K562 (cell line): Measurements from ENCODE around the gene C11orf98. TPM values are rescaled to one million over a fixed set of nuclear protein-coding genes. Genes with fewer than 3 reads are reported as not detected.

Experiments used
- CHD1 ChIP-seq: fragments of 200-600 bp; sonication (generic); IDR thresholded peaks from one replicate; pipeline ENCODE4 v1.6.1; 2012; ENCODE audit warnings: mild to moderate bottlenecking, moderate library complexity, low read length, inconsistent platforms
- DMBX1 ChIP-seq: fragments of 250-450 bp; sonication (Bioruptor Pico); IDR thresholded peaks from 2 replicates; pipeline ENCODE4 v1.8.0; 2022; ENCODE audit warnings: inconsistent platforms, mild to moderate bottlenecking, moderate library complexity, borderline replicate concordance
- GABPB1 ChIP-seq: sonication (generic); formaldehyde crosslinking; IDR thresholded peaks from 2 replicates; pipeline ENCODE4 v1.8.0; 2022; ENCODE audit warnings: mild to moderate bottlenecking, missing genetic modification reagents
- KHSRP ChIP-seq: fragments of 450-650 bp; IDR thresholded peaks from 2 replicates; pipeline ENCODE4 v1.6.1; 2017
- LEF1 ChIP-seq: fragments of 450-650 bp; IDR thresholded peaks from 2 replicates; pipeline ENCODE4 v1.6.1; 2016; ENCODE audit warnings: mild to moderate bottlenecking
- MLX ChIP-seq, 2 experiments: fragments of 450-650 bp in 1 of 2; sonication (generic) in 1 of 2; formaldehyde crosslinking; conservative IDR thresholded peaks; 2 replicates each; pipeline versions ENCODE4 v1.4.0 to v1.8.1; 2020 to 2022; ENCODE audit warnings: mild to moderate bottlenecking in 1 of 2, missing genetic modification reagents in 1 of 2
- NCOA2 ChIP-seq, 2 experiments: fragments of 450-650 bp; IDR thresholded peaks; 2 replicates each; pipeline ENCODE4 v1.6.1; 2018; ENCODE audit warnings: mild to moderate bottlenecking in 2 of 2, moderate library complexity in 1 of 2; ENCODE audit not compliant: partially characterized antibody in 2 of 2
- NR2F6 ChIP-seq: fragments of 450-650 bp; formaldehyde crosslinking; IDR thresholded peaks from 2 replicates; pipeline ENCODE4 v1.4.0; 2020; ENCODE audit warnings: mild to moderate bottlenecking
- STAG1 ChIP-seq: sonication (generic); formaldehyde crosslinking; IDR thresholded peaks from 2 replicates; pipeline ENCODE4 v1.5.0; 2020; ENCODE audit warnings: missing genetic modification reagents, borderline replicate concordance
- TCF7L2 ChIP-seq: fragments of 150-350 bp; IDR thresholded peaks from 2 replicates; pipeline ENCODE4 v1.6.1; 2016; ENCODE audit warnings: low read depth, mild to moderate bottlenecking, low read length, moderate library complexity
- TRIM24 ChIP-seq, 2 experiments: fragments of 450-650 bp; IDR thresholded peaks; 2 replicates each; pipeline ENCODE4 v1.6.1; 2016
- ZNF224 ChIP-seq: sonication (generic); formaldehyde crosslinking; IDR thresholded peaks from 2 replicates; pipeline ENCODE4 v1.8.0; 2022; ENCODE audit warnings: mild to moderate bottlenecking, missing genetic modification reagents
- ZNF77 ChIP-seq: fragments of 250-450 bp; sonication (Bioruptor Pico); IDR thresholded peaks from 2 replicates; pipeline ENCODE4 v1.5.0; 2020
- polyA plus RNA-seq, 8 experiments: library from polyadenylated mRNA; depleted of rRNA in 4 of 8; stranded (reverse) in 5 of 8; unstranded in 3 of 8; fragments of >200 nt; fragmentation: Nextera tagmentation in 2 of 8; fragmentation: Illumina TruSeq in 1 of 8; extraction: Ambion mirVana in 2 of 8; extraction: Trizol in 1 of 8; gene quantifications; 2 replicates each; pipeline versions ENCODE4 v1.2.1 to v1.2.3, GENCODE V29; 2011 to 2014; ENCODE audit warnings: inconsistent platforms in 1 of 8, missing spikeins in 1 of 8
- total RNA-seq, 7 experiments: library from RNA; depleted of rRNA in 6 of 7; stranded (reverse); fragments of >200 nt in 6 of 7; fragmentation: Illumina TruSeq in 2 of 7; extraction: Trizol in 2 of 7; gene quantifications; 2 replicates each; pipeline versions ENCODE4 v1.2.1 to v1.2.3, GENCODE V29; 2011 to 2021; ENCODE audit warnings: low replicate concordance in 1 of 7
- TF ChIP-seq, protein P1 (sequence below): fragments of 450-650 bp; IDR thresholded peaks from 2 replicates; pipeline ENCODE4 v1.6.1; 2014; ENCODE audit warnings: low read depth, mild to moderate bottlenecking, moderate library complexity, borderline replicate concordance
- TF ChIP-seq, protein P2 (sequence below): fragments of 450-650 bp; IDR thresholded peaks from 2 replicates; pipeline ENCODE4 v1.6.1; 2016; ENCODE audit warnings: mild to moderate bottlenecking
- TF ChIP-seq, protein P3 (sequence below): fragments of 250-450 bp; sonication (Bioruptor Pico); IDR thresholded peaks from 2 replicates; pipeline ENCODE4 v1.4.0; 2020; ENCODE audit warnings: mild to moderate bottlenecking, moderate library complexity, borderline replicate concordance

C11orf98 gene
- total and polyA plus RNA-seq, 9 of the 15 experiments (the other 6 are each of a cell fraction or from before 2014, with no cell fraction given): 103 to 352 (median 218) TPM

DNA sequence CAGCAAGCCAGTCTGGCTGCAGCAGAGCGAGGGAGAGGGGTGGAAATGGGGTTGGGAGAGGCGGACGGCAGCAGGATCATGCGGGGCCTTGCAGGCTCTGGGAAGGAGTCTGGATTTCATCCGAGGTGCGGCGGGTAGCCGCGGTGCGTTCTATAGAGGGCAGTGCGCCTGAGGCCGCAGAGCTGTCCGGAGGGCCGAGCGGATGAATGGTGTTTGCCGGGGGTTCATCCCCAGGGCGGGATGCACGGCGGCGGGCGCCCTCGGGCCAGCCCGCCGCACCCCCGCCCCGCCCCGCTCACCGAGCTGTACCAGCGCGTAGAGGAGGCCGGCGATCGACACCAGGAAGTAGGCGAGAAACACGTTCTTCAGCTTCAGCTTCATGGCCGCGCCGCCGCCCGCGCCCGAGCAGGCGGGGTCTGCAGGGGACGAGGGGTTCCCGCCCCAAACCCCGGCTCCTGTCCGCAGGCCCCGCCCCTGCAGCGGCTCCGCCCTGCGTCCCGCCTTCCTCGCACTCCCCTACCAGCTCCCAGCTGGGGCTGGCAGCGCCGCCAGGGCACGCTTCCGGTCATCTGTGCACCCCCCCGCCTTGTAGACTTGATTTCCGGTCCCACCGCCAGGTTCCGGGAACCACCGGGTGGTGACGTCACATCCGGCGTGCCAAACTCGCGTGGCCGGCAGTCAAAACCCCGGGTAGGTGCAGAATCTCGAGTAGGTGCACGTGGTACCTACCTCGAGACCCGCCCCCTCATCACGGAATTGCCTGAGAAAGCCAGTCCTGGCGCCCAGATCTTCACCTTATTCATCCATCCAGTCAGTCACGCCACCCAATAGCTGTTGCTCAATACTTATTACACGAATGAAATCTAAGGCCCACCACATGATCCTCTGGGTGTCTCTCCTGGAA lies 43.2 kb downstream of the C11orf98 start, which contains the start of gene B3GAT3 (continued):
- TF ChIP-seq, protein P1, sequence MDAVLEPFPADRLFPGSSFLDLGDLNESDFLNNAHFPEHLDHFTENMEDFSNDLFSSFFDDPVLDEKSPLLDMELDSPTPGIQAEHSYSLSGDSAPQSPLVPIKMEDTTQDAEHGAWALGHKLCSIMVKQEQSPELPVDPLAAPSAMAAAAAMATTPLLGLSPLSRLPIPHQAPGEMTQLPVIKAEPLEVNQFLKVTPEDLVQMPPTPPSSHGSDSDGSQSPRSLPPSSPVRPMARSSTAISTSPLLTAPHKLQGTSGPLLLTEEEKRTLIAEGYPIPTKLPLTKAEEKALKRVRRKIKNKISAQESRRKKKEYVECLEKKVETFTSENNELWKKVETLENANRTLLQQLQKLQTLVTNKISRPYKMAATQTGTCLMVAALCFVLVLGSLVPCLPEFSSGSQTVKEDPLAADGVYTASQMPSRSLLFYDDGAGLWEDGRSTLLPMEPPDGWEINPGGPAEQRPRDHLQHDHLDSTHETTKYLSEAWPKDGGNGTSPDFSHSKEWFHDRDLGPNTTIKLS: peak; percentile 79
- TF ChIP-seq GABPB1 (CRISPR knock-in tag) (peak; percentile 98), DMBX1 (CRISPR knock-in tag) (no peak; the same call in 1 of the 2 replicates), TRIM24 (IDR thresholded peaks at IDR 0.05) (peak in 1 of 2 experiments; percentile 75; a peak in 2 of 4 replicates), KHSRP (peak; percentile 88), LEF1 (no peak), CHD1 (no peak), MLX (CRISPR knock-in tag; conservative IDR thresholded peaks at IDR 0.05) (no peak), ZNF77 (no peak), ZNF224 (CRISPR knock-in tag) (no peak), NR2F6 (CRISPR knock-in tag) (no peak), STAG1 (CRISPR knock-in tag) (no peak), NCOA2 (IDR thresholded peaks at IDR 0.05; ENCODE audit: partially characterized antibody in 2 of 2) (no peak), TCF7L2 (no peak)
- TF ChIP-seq, protein P2, sequence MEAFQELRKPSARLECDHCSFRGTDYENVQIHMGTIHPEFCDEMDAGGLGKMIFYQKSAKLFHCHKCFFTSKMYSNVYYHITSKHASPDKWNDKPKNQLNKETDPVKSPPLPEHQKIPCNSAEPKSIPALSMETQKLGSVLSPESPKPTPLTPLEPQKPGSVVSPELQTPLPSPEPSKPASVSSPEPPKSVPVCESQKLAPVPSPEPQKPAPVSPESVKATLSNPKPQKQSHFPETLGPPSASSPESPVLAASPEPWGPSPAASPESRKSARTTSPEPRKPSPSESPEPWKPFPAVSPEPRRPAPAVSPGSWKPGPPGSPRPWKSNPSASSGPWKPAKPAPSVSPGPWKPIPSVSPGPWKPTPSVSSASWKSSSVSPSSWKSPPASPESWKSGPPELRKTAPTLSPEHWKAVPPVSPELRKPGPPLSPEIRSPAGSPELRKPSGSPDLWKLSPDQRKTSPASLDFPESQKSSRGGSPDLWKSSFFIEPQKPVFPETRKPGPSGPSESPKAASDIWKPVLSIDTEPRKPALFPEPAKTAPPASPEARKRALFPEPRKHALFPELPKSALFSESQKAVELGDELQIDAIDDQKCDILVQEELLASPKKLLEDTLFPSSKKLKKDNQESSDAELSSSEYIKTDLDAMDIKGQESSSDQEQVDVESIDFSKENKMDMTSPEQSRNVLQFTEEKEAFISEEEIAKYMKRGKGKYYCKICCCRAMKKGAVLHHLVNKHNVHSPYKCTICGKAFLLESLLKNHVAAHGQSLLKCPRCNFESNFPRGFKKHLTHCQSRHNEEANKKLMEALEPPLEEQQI: no peak
- TF ChIP-seq, protein P3, sequence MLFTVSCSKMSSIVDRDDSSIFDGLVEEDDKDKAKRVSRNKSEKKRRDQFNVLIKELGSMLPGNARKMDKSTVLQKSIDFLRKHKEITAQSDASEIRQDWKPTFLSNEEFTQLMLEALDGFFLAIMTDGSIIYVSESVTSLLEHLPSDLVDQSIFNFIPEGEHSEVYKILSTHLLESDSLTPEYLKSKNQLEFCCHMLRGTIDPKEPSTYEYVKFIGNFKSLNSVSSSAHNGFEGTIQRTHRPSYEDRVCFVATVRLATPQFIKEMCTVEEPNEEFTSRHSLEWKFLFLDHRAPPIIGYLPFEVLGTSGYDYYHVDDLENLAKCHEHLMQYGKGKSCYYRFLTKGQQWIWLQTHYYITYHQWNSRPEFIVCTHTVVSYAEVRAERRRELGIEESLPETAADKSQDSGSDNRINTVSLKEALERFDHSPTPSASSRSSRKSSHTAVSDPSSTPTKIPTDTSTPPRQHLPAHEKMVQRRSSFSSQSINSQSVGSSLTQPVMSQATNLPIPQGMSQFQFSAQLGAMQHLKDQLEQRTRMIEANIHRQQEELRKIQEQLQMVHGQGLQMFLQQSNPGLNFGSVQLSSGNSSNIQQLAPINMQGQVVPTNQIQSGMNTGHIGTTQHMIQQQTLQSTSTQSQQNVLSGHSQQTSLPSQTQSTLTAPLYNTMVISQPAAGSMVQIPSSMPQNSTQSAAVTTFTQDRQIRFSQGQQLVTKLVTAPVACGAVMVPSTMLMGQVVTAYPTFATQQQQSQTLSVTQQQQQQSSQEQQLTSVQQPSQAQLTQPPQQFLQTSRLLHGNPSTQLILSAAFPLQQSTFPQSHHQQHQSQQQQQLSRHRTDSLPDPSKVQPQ: no peak
